Measurements from ENCODE around the gene PREPL.

DNA sequence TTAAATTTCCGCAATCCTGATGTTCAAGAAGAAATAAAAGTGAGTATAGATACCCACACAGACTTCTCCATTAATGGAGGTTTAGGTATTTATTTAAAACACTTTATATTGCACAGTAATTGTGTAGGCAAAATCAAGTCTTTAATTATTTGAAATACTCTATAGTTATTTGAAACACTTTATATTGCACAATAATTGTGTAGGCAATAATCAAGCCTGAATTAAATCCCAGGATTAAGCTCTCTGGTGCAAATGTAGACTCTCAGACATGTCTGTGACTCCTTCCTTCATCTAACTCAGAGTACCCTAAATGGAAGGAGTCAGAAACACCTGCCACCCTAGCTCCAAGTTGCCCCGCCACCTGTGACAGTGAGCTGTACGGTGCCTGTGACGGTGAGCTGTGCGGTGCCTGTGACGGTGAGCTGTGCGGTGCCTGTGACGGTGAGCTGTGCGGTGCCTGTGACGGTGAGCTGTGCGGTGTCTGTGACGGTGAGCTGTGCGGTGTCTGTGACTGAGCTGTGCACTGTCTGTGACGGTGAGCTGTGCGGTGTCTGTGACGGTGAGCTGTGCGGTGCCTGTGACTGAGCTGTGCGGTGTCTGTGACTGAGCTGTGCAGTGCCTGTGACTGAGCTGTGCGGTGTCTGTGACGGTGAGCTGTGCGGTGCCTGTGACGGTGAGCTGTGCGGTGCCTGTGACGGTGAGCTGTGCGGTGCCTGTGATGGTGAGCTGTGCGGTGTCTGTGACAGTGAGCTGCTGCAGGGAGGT is 75.0 kb downstream of the PREPL start:
- TF ChIP-seq, protein P1, sequence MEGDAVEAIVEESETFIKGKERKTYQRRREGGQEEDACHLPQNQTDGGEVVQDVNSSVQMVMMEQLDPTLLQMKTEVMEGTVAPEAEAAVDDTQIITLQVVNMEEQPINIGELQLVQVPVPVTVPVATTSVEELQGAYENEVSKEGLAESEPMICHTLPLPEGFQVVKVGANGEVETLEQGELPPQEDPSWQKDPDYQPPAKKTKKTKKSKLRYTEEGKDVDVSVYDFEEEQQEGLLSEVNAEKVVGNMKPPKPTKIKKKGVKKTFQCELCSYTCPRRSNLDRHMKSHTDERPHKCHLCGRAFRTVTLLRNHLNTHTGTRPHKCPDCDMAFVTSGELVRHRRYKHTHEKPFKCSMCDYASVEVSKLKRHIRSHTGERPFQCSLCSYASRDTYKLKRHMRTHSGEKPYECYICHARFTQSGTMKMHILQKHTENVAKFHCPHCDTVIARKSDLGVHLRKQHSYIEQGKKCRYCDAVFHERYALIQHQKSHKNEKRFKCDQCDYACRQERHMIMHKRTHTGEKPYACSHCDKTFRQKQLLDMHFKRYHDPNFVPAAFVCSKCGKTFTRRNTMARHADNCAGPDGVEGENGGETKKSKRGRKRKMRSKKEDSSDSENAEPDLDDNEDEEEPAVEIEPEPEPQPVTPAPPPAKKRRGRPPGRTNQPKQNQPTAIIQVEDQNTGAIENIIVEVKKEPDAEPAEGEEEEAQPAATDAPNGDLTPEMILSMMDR (IDR thresholded peaks at IDR 0.05; ENCODE audit: low read length), result no peak
- TF ChIP-seq EZH2 (optimal IDR thresholded peaks at IDR 0.05; ENCODE audit: low read depth, low read length), result no peak
